GM12801 (cell line): ENCODE results near the gene CLCN3.

Experiments used
- CTCF ChIP-seq: IDR thresholded peaks from one replicate; pipeline ENCODE4 v1.5.1; 2011; ENCODE audit warnings: control low read depth; ENCODE audit not compliant: insufficient read length; ENCODE audit errors: extremely low read depth

Gene CLCN3

GRCh38 chr4:169618986-169619385 lies 1.4 kb upstream of the CLCN3 start:
- TF ChIP-seq CTCF, result no peak

- no peak for TF ChIP-seq CTCF
Observed at GRCh38 chr4:169619518-169619957, 840 bp upstream of the CLCN3 start.

- TF ChIP-seq CTCF, result no peak
Observed at GRCh38 chr4:169620880-169621248, 486 bp downstream of the CLCN3 start.

GRCh38 chr4:169621731-169622492 lies 1.5 kb downstream of the CLCN3 start:
- no peak for TF ChIP-seq CTCF

- no peak for TF ChIP-seq CTCF
Observed at GRCh38 chr4:169622566-169622965, 2.2 kb downstream of the CLCN3 start.

- no peak for TF ChIP-seq CTCF
Observed at GRCh38 chr4:169625886-169626285, 5.5 kb downstream of the CLCN3 start.

GRCh38 chr4:169626331-169627282 lies 6.2 kb downstream of the CLCN3 start:
- no peak for TF ChIP-seq CTCF
